Activated T-helper 1 cell treated with anti-CD3 and anti-CD28 coated beads, Interleukin-12 subunit alpha, Interleukin-12 subunit beta, Interleukin-2, Interleukin-4 antibody, amounts not matched to agents 30 ng/mL and 10 ng/mL and 1 ng/mL, durations not matched to agents 14 hours and 24 hours and 36 hours (primary cell): ENCODE results near the gene CPNE6. TPM values are rescaled to one million over a fixed set of nuclear protein-coding genes. Genes with fewer than 3 reads are reported as not detected.
A peak's percentile ranks its signal among the peaks of the same experiment; 100 is the strongest.

Experiments
- DNase-seq: peaks from one replicate; pipeline ENCODE4 v3.0.0; 2021; ENCODE audit warnings: low spot score
- H3K27ac Mint-ChIP-seq: one replicate; pipeline ENCODE4 v1.8.0; 2021; ENCODE audit warnings: mild to moderate bottlenecking, mixed read lengths
- H3K27me3 Mint-ChIP-seq: one replicate; pipeline ENCODE4 v1.8.0; 2022; ENCODE audit warnings: mild to moderate bottlenecking, moderate library complexity, mixed read lengths; ENCODE audit not compliant: insufficient read depth
- H3K36me3 Mint-ChIP-seq: one replicate; pipeline ENCODE4 v1.8.0; 2021; ENCODE audit warnings: low read depth, mixed read lengths
- H3K4me1 Mint-ChIP-seq: one replicate; pipeline ENCODE4 v1.8.0; 2021; ENCODE audit warnings: low read depth, mixed read lengths
- H3K4me3 Mint-ChIP-seq: one replicate; pipeline ENCODE4 v1.8.0; 2021; ENCODE audit warnings: mild to moderate bottlenecking, moderate library complexity, mixed read lengths
- H3K9me3 Mint-ChIP-seq: one replicate; pipeline ENCODE4 v1.8.0; 2021; ENCODE audit warnings: mixed read lengths
- intact Hi-C: fragments of 100-400 bp; cut with micrococcal nuclease; formaldehyde crosslinking; loops from one replicate; pipeline ENCODE4 v1.15.1; 2024
- total RNA-seq: library from RNA; stranded (reverse); gene quantifications from 2 replicates; pipeline ENCODE4 v1.2.3, GENCODE V29; 2022

CPNE6 gene
- total RNA-seq, 1 donor from 2014 or later, result not detected

DNA sequence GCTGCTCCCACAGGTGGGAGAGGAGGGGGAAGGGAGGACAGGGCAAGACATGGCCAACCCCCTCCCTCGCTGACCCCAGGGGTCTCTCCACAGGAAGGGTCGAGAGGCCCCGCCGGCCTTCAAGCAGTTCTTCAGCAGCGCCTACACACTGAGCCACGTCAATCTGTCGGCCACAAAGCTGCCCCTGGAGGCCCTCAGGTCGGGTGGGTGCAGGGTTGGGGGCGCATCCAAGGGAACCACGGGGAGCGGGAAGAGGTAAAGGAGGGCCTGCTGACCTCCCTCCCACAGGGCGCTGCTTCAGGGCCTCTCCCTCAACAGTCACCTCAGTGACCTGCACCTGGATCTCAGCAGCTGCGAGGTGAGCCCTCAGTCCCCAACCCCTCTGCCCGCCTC is 13.5 kb upstream of the CPNE6 start:
- H3K27me3 Mint-ChIP-seq, result peaks cover 3% of the 10 kb centered on the region
- H3K4me1 Mint-ChIP-seq, result peaks cover 18% of the 10 kb centered on the region
- intact Hi-C loops, result loop anchor here (1.0 kb wide), 4 partner anchors 32 to 50 kb away; partner anchors contain the start of gene PCK2
- H3K4me3 Mint-ChIP-seq, result no peak overlapping the region
- no peak for DNase-seq
- no peaks in the 10 kb centered on the region for H3K36me3 Mint-ChIP-seq
- H3K27ac Mint-ChIP-seq, result peak overlapping the region; percentile 65
- H3K9me3 Mint-ChIP-seq, result no peaks in the 10 kb centered on the region

DNA sequence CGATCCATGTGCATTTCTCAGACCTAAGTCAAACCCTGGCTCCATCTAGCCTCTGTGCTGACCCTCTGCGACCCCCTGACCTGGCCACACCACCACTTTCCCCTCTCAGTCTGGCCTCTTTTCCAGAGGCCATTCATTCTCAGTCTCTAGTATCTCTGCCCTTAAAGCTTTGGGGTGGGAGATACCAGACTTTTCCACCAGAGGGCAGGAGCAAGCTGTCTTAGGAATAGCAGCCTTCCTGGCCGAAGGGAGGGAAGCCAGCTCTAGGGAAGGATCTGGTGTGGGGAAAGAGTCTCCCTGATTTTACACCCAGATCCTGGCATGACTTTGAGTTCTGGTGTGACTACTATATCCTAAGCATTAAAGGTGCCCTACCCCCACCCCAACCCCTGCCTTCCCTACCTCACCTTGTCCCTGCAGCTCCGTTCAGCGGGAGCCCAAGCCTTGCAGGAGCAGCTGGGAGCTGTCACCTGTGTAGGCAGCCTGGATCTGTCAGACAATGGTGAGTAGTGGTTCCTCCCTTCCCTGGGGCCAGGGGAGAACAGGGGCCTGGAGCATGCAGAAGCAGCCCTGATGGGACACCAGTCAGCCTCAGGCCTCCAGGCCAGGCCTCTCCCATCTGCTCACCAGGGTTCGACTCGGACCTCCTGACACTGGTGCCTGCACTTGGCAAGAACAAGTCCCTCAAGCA is 13.0 kb upstream of the CPNE6 start:
- intact Hi-C loops, result loop anchor here (1.0 kb wide), 4 partner anchors 32 to 50 kb away; partner anchors contain the start of gene PCK2
- Mint-ChIP-seq H3K4me3 (no peak overlapping the region), H3K9me3 (no peaks in the 10 kb centered on the region), H3K27ac (peak overlapping the region; percentile 65), H3K27me3 (peaks cover 3% of the 10 kb centered on the region), H3K4me1 (peaks cover 13% of the 10 kb centered on the region), H3K36me3 (no peaks in the 10 kb centered on the region)
- peak; percentile 24 for DNase-seq

DNA sequence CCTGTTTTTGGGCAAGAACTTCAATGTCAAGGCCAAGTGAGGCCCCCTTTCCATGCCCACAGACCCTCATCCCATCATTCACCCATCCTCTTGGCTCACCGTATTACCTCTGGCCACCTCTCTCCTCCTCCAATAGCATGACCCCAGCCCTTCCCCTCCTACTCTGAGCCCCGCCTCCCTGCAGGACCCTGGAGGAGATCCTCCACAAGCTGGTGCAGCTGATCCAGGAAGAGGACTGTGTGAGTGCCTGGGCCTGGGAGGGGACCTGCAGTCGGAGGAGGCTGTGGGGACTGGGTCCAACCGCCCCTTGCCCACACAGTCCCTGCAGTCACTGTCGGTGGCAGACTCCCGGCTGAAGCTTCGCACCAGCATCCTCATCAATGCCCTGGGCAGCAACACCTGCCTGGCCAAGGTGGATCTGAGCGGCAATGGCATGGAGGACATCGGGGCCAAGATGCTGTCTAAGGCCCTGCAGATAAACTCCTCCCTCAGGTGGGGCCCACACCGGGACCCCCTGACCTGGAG is 12.3 kb upstream of the CPNE6 start:
- no peaks in the 10 kb centered on the region for H3K9me3 Mint-ChIP-seq
- no peak overlapping the region for H3K4me3 Mint-ChIP-seq
- peaks cover 7% of the 10 kb centered on the region for H3K4me1 Mint-ChIP-seq
- intact Hi-C loops, result loop anchor here (1.0 kb wide), 4 partner anchors 31 to 49 kb away; partner anchors contain the start of gene PCK2
- H3K36me3 Mint-ChIP-seq, result no peaks in the 10 kb centered on the region
- no peak overlapping the region for H3K27ac Mint-ChIP-seq
- peaks cover 3% of the 10 kb centered on the region for H3K27me3 Mint-ChIP-seq
- no peak for DNase-seq

DNA sequence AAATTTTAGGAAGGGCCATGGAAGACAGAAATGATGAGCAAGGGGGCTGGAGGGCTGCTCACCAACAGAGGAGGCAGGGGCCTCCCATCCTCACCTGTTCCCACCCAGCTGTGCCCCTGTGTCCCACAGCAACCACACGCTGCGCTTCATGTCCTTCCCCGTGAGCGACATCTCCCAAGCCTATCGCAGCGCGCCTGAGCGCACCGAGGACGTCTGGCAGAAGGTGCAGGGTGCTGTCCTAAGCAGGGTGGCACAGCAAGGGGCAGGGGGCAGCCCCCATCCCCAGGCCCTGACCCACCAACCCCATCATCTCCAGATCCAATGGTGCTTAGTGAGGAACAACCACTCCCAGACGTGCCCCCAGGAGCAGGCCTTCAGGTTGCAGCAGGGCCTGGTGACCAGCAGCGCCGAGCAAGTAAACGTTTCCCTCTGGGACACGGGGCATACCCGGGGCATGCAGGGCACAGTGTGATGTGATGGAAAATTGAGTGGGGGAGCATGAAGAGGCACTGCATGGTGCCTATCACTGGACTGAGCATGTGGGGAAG is 11.4 kb upstream of the CPNE6 start:
- no peak overlapping the region for H3K27ac Mint-ChIP-seq
- no peak for DNase-seq
- H3K4me3 Mint-ChIP-seq, result no peak overlapping the region
- no peaks in the 10 kb centered on the region for H3K36me3 Mint-ChIP-seq
- intact Hi-C loops, result no loop called here
- H3K9me3 Mint-ChIP-seq, result no peaks in the 10 kb centered on the region
- peaks cover 3% of the 10 kb centered on the region for H3K27me3 Mint-ChIP-seq
- peaks cover 5% of the 10 kb centered on the region for H3K4me1 Mint-ChIP-seq

DNA sequence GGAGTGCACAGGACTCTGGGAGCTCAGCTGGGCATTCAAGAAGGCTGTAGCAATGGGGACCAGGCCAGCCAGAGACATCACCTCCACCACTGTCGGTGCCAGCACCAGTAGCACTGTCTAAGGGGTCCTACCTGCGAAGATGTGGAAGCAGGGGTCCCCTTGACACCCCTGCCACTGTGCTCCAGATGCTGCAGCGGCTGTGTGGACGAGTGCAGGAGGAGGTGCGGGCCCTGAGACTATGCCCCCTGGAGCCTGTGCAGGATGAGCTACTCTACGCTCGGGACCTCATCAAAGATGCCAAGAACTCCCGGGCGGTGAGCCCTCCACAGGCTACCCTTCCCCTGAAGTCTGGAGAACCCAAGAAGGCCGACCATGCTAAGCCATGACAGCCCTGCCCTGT is 10.9 kb upstream of the CPNE6 start:
- Mint-ChIP-seq H3K36me3 (no peaks in the 10 kb centered on the region), H3K27me3 (peaks cover 1% of the 10 kb centered on the region), H3K4me1 (peaks cover 5% of the 10 kb centered on the region), H3K4me3 (no peak overlapping the region), H3K27ac (no peak overlapping the region), H3K9me3 (no peaks in the 10 kb centered on the region)
- intact Hi-C loops, result no loop called here
- no peak for DNase-seq

DNA sequence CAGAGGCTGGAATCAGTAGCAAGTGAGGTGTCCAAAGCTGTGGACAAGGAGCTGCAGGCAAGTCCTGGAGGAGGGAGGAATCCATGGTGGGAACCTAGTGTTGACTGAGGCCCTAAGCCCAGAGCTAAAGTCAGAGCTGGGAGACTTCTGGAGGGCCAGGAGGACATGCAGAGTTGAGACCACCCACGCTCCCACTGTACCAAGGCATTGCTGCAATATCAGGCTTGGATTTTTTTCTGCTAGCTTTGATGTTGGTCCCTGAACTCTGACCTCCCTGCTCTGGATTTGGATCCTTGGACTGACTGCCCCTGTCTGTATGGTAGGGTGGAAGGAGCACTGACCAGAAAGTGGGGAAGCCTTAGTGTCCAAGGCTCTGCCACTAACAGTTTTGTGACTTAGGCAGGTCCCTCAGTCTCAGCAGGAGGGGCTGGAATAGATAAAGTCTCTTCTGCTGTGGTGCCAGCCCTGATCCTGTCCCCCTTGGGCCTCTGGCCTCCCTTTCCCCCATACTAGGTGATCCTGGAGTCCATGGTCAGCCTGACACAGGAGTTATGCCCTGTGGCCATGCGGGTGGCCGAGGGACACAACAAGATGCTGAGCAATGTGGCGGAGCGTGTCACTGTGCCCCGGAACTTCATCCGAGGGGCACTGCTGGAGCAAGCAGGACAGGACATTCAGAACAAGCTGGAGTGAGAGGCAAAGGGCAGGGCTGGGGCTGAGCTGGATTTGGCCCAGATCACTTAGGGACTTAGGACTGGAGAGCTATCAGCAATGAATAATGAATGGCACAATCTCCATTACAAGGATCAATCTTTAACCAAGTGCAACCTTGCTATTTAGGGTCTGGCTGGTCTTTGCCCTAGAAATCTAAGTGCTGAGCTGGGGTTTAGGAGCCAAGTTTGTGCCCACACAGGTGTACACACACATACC is 10.1 kb upstream of the CPNE6 start:
- intact Hi-C loops, result no loop called here
- Mint-ChIP-seq H3K36me3 (no peaks in the 10 kb centered on the region), H3K9me3 (no peaks in the 10 kb centered on the region), H3K27me3 (peaks cover 1% of the 10 kb centered on the region), H3K27ac (peak overlapping the region; percentile 40), H3K4me1 (peaks cover 5% of the 10 kb centered on the region), H3K4me3 (no peak overlapping the region)
- no peak for DNase-seq

DNA sequence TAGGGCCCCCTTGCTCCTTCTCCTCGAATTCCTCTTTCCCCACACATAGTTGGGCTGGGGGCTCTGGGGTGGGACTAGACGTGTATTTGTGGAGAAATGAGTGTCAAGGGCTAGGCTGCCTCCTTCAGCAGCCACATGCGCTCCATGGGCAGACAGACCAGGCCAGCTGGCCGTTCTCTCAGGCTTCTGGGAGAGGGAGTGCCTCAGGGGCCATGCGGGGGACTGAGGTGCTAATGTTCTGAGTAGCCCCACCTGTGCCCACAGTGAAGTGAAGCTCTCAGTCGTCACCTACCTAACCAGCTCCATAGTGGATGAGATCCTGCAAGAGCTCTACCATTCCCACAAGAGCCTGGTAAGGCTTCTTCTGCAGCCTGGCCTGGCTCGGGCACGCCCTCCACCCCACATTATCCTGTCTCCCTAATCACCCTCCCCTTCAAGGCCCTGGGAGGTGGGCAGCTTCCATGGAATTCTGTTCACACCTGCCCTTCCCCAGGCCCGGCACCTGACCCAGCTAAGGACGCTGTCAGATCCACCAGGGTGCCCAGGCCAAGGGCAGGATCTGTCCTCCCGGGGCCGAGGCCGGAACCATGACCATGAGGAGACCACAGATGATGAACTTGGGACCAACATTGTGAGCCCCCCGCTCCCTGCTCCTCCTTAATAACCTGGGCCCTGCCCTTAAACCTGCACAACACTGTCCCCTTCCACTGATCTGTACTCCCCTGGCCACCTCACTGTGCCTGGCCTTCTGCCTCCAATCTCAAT is 9.0 kb upstream of the CPNE6 start:
- peaks cover 1% of the 10 kb centered on the region for H3K27me3 Mint-ChIP-seq
- no peak overlapping the region for H3K4me3 Mint-ChIP-seq
- H3K9me3 Mint-ChIP-seq, result no peaks in the 10 kb centered on the region
- no peak overlapping the region for H3K27ac Mint-ChIP-seq
- intact Hi-C loops, result no loop called here
- no peaks in the 10 kb centered on the region for H3K36me3 Mint-ChIP-seq
- DNase-seq, result no peak
- peaks cover 5% of the 10 kb centered on the region for H3K4me1 Mint-ChIP-seq

DNA sequence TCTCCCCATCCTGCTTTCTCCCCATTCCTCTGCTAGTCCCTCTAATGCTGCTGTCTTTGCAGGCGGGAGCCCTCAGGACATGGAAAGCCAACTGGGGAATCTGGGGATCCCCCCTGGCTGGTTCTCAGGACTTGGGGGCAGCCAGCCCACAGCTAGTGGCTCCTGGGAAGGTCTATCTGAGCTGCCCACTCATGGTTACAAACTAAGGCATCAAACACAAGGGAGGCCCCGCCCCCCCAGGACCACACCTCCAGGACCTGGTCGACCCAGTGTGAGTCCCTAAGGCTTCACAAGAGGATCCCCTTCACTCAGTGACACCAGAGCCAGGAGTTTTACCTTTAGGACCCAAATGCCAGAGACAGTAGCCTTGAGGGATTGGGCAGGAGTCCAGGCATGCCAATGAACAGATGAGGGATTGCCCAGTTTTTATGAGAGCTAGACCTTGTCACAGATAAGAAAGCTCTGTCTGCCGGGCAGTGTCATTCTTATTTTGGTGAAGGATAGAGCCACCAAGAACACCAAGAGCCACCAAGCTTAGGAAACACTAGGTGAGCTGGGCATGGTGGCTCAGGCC is 8.0 kb upstream of the CPNE6 start:
- Mint-ChIP-seq H3K27ac (no peak overlapping the region), H3K4me1 (peaks cover under 1% of the 10 kb centered on the region), H3K27me3 (no peaks in the 10 kb centered on the region), H3K36me3 (no peaks in the 10 kb centered on the region), H3K4me3 (no peak overlapping the region), H3K9me3 (no peaks in the 10 kb centered on the region)
- no peak for DNase-seq
- intact Hi-C loops, result no loop called here

DNA sequence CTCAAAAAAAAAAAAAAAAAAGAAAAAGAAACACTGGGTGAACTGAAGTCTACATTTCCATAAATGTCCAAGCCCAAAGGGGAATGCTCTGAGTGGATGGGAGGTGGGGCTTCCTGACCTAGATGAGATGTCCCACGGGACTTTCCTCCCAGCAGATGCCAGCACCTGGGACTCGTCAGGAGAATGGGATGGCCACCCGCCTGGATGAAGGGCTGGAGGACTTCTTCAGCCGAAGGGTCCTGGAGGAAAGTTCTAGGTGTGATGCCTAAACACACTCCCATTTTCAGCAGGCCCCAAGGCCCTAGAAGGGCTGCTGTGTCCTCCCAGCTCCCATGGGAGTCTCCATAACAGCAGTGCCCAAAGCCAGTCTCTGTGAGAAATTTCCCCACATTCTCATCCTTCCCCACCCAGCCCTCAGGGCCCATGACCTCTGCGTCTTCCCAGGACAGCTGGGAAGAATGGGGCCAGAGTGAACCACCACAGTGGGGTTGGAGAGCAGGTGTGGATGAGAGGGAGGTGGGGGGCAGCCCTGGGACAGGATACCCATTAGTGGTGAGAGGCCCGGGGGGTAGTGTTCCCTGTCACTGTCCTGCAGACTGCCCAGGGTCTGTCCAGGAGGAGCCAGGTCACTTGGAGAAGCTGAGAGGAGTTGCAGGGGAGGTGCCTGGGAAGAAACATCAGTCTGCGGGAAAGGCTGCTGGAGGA is 7.1 kb upstream of the CPNE6 start:
- Mint-ChIP-seq H3K4me1 (no peaks in the 10 kb centered on the region), H3K9me3 (no peaks in the 10 kb centered on the region), H3K27ac (no peak overlapping the region), H3K4me3 (no peak overlapping the region), H3K36me3 (no peaks in the 10 kb centered on the region), H3K27me3 (no peaks in the 10 kb centered on the region)
- no peak for DNase-seq
- intact Hi-C loops, result no loop called here

DNA sequence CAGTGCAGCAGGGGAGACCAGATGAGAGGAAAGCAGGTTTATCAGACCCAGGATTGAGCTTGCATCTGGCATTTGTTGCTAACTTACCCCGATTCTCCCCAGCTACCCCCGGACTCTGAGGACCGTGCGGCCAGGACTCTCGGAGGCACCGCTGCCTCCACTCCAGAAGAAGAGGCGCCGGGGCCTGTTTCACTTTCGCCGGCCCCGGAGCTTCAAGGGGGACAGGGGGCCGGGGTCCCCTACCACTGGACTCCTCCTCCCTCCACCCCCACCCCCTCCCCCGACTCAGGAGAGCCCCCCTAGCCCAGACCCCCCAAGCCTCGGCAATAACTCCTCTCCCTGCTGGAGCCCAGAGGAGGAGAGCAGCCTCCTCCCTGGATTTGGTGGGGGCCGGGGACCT is 6.5 kb upstream of the CPNE6 start:
- H3K27ac Mint-ChIP-seq, result no peak overlapping the region
- H3K27me3 Mint-ChIP-seq, result no peaks in the 10 kb centered on the region
- DNase-seq, result no peak
- no peaks in the 10 kb centered on the region for H3K9me3 Mint-ChIP-seq
- no peaks in the 10 kb centered on the region for H3K4me1 Mint-ChIP-seq
- H3K36me3 Mint-ChIP-seq, result no peaks in the 10 kb centered on the region
- H3K4me3 Mint-ChIP-seq, result no peak overlapping the region
- intact Hi-C loops, result no loop called here

DNA sequence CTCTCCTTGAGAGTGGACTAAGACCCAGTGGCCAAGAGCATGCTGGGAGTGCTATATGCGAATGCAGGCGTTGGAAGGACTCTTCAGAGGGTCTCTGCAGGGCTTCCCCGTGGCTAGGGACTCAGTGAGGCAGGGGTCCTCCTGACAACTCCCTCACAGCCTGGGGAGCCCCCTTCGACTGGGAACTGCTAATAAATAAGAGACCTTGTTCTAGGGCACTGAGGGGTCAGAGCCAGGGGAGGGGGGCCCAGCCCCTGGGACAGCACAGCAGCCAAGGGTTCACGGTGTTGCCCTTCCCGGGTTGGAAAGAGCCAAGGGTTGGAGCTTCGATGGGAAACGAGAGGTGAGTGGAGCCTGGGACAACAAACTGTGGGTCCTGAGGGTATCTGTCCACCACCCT is 6.0 kb upstream of the CPNE6 start:
- intact Hi-C loops, result no loop called here
- no peak for DNase-seq
- Mint-ChIP-seq H3K4me3 (no peak overlapping the region), H3K9me3 (no peaks in the 10 kb centered on the region), H3K27me3 (peaks cover 3% of the 10 kb centered on the region), H3K36me3 (no peaks in the 10 kb centered on the region), H3K27ac (no peak overlapping the region), H3K4me1 (peaks cover 4% of the 10 kb centered on the region)
